SK-N-SH treated with all-trans-retinoic acid at 6 μM for 48 hours (cell line): ENCODE data around the gene MNAT1.

Source experiments
- ATAC-seq: fragments of 200-7000 bp; cut with Tn5 transposase; 3 replicates; pipeline ENCODE4 v1.9.1; 2020; ENCODE audit warnings: mild to moderate bottlenecking, moderate library complexity
- ARNTL ChIP-seq: fragments of 450-650 bp; formaldehyde crosslinking; IDR thresholded peaks from 2 replicates; pipeline ENCODE4 v1.5.0; 2020; ENCODE audit warnings: low read depth, mild to moderate bottlenecking, moderate library complexity, borderline replicate concordance
- BACH2 ChIP-seq: fragments of 250-450 bp; sonication (Bioruptor Pico); IDR thresholded peaks from 2 replicates; pipeline ENCODE4 v1.9.0; 2021; ENCODE audit warnings: mild to moderate bottlenecking, borderline replicate concordance
- GLIS3 ChIP-seq: fragments of 250-450 bp; sonication (Bioruptor Pico); IDR thresholded peaks from 2 replicates; pipeline ENCODE4 v1.5.0; 2020; ENCODE audit warnings: mild to moderate bottlenecking, moderate library complexity
- ISL1 ChIP-seq: fragments of 250-450 bp; sonication (Bioruptor Pico); IDR thresholded peaks from 2 replicates; pipeline ENCODE4 v2.1.2; 2022; ENCODE audit warnings: mild to moderate bottlenecking, moderate library complexity
- OSR1 ChIP-seq: fragments of 250-450 bp; sonication (Bioruptor Pico); IDR thresholded peaks from 2 replicates; pipeline ENCODE4 v1.8.0; 2022; ENCODE audit warnings: moderate library complexity, mild to moderate bottlenecking, inconsistent platforms
- PPARA ChIP-seq: fragments of 250-450 bp; sonication (Bioruptor Pico); IDR thresholded peaks from 2 replicates; pipeline ENCODE4 v1.5.0; 2020; ENCODE audit warnings: mild to moderate bottlenecking, borderline replicate concordance
- RARB ChIP-seq: fragments of 250-450 bp; sonication (Bioruptor Pico); IDR thresholded peaks from 2 replicates; pipeline ENCODE4 v1.8.0; 2021; ENCODE audit warnings: mild to moderate bottlenecking, moderate library complexity
- SNAI2 ChIP-seq: fragments of 250-450 bp; sonication (Bioruptor Pico); IDR thresholded peaks from 2 replicates; pipeline ENCODE4 v1.5.0; 2020; ENCODE audit warnings: mild to moderate bottlenecking, moderate library complexity
- TCF4 ChIP-seq: fragments of 250-450 bp; sonication (Bioruptor Pico); IDR thresholded peaks from 2 replicates; pipeline ENCODE4 v1.8.0; 2021; ENCODE audit warnings: mild to moderate bottlenecking, moderate library complexity, borderline replicate concordance
- TOX ChIP-seq: fragments of 250-450 bp; sonication (Bioruptor Pico); IDR thresholded peaks from 2 replicates; pipeline ENCODE4 v1.8.0; 2021; ENCODE audit warnings: mild to moderate bottlenecking, moderate library complexity, borderline replicate concordance
- ZC3H10 ChIP-seq: fragments of 250-450 bp; sonication (Bioruptor Pico); IDR thresholded peaks from 2 replicates; pipeline ENCODE4 v1.5.1; 2021; ENCODE audit warnings: mild to moderate bottlenecking, moderate library complexity
- ZFP3 ChIP-seq: fragments of 250-450 bp; sonication (Bioruptor Pico); IDR thresholded peaks from 2 replicates; pipeline ENCODE4 v1.5.0; 2020; ENCODE audit warnings: mild to moderate bottlenecking, moderate library complexity
- ZFP30 ChIP-seq: fragments of 450-650 bp; formaldehyde crosslinking; IDR thresholded peaks from 2 replicates; pipeline ENCODE4 v1.5.0; 2022; ENCODE audit warnings: mild to moderate bottlenecking, moderate library complexity
- ZNF565 ChIP-seq: fragments of 450-650 bp; formaldehyde crosslinking; conservative IDR thresholded peaks from 2 replicates; pipeline ENCODE4 v1.5.0; 2020; ENCODE audit warnings: low read depth, mild to moderate bottlenecking, moderate library complexity
- ZNF70 ChIP-seq: fragments of 450-650 bp; formaldehyde crosslinking; IDR thresholded peaks from 2 replicates; pipeline ENCODE4 v1.5.0; 2020; ENCODE audit warnings: mild to moderate bottlenecking, moderate library complexity
- ZNF8 ChIP-seq: fragments of 450-650 bp; formaldehyde crosslinking; IDR thresholded peaks from 2 replicates; pipeline ENCODE4 v1.5.0; 2020; ENCODE audit warnings: mild to moderate bottlenecking, moderate library complexity
- TF ChIP-seq, protein P1 (sequence below): fragments of 250-450 bp; sonication (Bioruptor Pico); IDR thresholded peaks from 2 replicates; pipeline ENCODE4 v1.5.1; 2020; ENCODE audit warnings: low read depth, mild to moderate bottlenecking, moderate library complexity
- TF ChIP-seq, protein P2 (sequence below): fragments of 250-450 bp; sonication (Bioruptor Pico); IDR thresholded peaks from 2 replicates; pipeline ENCODE4 v1.8.0; 2020; ENCODE audit warnings: mild to moderate bottlenecking, moderate library complexity, borderline replicate concordance
- TF ChIP-seq, protein P3 (sequence below): fragments of 250-450 bp; sonication (Bioruptor Pico); IDR thresholded peaks from 2 replicates; pipeline ENCODE4 v1.5.1; 2021; ENCODE audit warnings: mild to moderate bottlenecking, moderate library complexity
- TF ChIP-seq, protein P4 (sequence below): fragments of 250-450 bp; sonication (Bioruptor Pico); IDR thresholded peaks from 2 replicates; pipeline ENCODE4 v1.8.0; 2021; ENCODE audit warnings: low read depth, mild to moderate bottlenecking, moderate library complexity, borderline replicate concordance

The MNAT1 gene

DNA sequence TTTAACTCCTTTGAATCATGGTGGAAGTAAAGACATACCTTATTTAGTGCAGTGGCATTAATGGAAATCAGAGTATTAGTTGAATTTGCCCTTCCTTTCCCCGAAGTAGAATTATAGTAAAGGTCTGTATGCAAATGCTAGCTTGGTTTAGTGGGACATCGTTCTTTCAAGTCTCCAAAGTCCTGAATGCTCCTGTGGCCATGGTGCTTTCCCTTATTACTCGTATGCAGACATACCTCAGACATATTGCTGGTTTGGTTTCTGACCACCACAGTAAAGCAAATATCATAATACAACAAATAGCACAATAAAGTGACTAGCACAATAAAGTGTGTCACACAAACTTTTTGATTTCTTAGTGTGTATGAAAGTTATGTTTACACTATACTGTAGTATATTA, 52.3 kb downstream of the MNAT1 start:
- TF ChIP-seq ZNF8 (CRISPR knock-in tag) (no peak), BACH2 (CRISPR knock-in tag) (no peak), ARNTL (no peak), OSR1 (CRISPR knock-in tag) (no peak), ISL1 (no peak), PPARA (CRISPR knock-in tag) (no peak), ZFP30 (CRISPR knock-in tag) (no peak), SNAI2 (no peak), ZNF70 (CRISPR knock-in tag) (no peak), TCF4 (CRISPR knock-in tag) (no peak), ZNF565 (CRISPR knock-in tag) (no peak), TOX (CRISPR knock-in tag) (no peak), RARB (CRISPR knock-in tag) (no peak)
- TF ChIP-seq, protein P1, sequence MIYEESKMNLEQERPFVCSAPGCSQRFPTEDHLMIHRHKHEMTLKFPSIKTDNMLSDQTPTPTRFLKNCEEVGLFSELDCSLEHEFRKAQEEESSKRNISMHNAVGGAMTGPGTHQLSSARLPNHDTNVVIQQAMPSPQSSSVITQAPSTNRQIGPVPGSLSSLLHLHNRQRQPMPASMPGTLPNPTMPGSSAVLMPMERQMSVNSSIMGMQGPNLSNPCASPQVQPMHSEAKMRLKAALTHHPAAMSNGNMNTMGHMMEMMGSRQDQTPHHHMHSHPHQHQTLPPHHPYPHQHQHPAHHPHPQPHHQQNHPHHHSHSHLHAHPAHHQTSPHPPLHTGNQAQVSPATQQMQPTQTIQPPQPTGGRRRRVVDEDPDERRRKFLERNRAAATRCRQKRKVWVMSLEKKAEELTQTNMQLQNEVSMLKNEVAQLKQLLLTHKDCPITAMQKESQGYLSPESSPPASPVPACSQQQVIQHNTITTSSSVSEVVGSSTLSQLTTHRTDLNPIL: no peak
- TF ChIP-seq, protein P2, sequence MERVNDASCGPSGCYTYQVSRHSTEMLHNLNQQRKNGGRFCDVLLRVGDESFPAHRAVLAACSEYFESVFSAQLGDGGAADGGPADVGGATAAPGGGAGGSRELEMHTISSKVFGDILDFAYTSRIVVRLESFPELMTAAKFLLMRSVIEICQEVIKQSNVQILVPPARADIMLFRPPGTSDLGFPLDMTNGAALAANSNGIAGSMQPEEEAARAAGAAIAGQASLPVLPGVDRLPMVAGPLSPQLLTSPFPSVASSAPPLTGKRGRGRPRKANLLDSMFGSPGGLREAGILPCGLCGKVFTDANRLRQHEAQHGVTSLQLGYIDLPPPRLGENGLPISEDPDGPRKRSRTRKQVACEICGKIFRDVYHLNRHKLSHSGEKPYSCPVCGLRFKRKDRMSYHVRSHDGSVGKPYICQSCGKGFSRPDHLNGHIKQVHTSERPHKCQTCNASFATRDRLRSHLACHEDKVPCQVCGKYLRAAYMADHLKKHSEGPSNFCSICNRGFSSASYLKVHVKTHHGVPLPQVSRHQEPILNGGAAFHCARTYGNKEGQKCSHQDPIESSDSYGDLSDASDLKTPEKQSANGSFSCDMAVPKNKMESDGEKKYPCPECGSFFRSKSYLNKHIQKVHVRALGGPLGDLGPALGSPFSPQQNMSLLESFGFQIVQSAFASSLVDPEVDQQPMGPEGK (CRISPR knock-in tag): no peak
- TF ChIP-seq, all 23 proteins: peak for 0
- no peak for ATAC-seq

DNA sequence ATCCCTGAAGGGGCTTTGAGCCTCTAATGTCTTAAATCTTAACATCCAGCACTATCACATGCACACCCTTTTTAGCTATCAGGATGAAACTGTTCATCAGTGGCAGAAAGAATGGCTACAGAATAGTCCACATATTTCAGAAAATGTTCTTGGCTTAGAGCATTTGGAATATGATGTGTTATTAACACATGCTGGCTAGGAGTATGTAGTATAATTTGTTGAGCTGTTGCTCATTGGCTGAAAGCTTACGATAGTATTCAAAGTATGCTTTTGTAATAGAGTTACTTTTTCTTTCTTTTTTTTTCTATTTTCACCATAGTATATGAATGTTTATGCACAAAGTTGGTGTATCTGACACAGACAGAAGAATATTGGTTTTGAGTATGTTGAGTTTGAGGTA, 55.1 kb downstream of the MNAT1 start:
- TF ChIP-seq ZFP30 (CRISPR knock-in tag): no peak
- no peak for TF ChIP-seq TOX (CRISPR knock-in tag)
- TF ChIP-seq ARNTL: no peak
- no peak for TF ChIP-seq GLIS3 (CRISPR knock-in tag)
- TF ChIP-seq, protein P3, sequence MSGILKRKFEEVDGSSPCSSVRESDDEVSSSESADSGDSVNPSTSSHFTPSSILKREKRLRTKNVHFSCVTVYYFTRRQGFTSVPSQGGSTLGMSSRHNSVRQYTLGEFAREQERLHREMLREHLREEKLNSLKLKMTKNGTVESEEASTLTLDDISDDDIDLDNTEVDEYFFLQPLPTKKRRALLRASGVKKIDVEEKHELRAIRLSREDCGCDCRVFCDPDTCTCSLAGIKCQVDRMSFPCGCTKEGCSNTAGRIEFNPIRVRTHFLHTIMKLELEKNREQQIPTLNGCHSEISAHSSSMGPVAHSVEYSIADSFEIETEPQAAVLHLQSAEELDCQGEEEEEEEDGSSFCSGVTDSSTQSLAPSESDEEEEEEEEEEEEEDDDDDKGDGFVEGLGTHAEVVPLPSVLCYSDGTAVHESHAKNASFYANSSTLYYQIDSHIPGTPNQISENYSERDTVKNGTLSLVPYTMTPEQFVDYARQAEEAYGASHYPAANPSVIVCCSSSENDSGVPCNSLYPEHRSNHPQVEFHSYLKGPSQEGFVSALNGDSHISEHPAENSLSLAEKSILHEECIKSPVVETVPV (CRISPR knock-in tag): no peak
- no peak for TF ChIP-seq ZNF8 (CRISPR knock-in tag)
- TF ChIP-seq, protein P1: no peak
- no peak for TF ChIP-seq RARB (CRISPR knock-in tag)
- TF ChIP-seq OSR1 (CRISPR knock-in tag): no peak
- TF ChIP-seq ZC3H10 (CRISPR knock-in tag): no peak
- no peak for TF ChIP-seq ZNF565 (CRISPR knock-in tag)
- TF ChIP-seq ZNF70 (CRISPR knock-in tag): no peak
- TF ChIP-seq, protein P4, sequence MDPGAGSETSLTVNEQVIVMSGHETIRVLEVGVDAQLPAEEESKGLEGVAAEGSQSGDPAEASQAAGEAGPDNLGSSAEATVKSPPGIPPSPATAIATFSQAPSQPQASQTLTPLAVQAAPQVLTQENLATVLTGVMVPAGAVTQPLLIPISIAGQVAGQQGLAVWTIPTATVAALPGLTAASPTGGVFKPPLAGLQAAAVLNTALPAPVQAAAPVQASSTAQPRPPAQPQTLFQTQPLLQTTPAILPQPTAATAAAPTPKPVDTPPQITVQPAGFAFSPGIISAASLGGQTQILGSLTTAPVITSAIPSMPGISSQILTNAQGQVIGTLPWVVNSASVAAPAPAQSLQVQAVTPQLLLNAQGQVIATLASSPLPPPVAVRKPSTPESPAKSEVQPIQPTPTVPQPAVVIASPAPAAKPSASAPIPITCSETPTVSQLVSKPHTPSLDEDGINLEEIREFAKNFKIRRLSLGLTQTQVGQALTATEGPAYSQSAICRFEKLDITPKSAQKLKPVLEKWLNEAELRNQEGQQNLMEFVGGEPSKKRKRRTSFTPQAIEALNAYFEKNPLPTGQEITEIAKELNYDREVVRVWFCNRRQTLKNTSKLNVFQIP (CRISPR knock-in tag): no peak
- TF ChIP-seq ZFP3 (CRISPR knock-in tag): no peak
- TF ChIP-seq, protein P2 (CRISPR knock-in tag): no peak
- no peak for TF ChIP-seq SNAI2
- ATAC-seq: no peak

DNA sequence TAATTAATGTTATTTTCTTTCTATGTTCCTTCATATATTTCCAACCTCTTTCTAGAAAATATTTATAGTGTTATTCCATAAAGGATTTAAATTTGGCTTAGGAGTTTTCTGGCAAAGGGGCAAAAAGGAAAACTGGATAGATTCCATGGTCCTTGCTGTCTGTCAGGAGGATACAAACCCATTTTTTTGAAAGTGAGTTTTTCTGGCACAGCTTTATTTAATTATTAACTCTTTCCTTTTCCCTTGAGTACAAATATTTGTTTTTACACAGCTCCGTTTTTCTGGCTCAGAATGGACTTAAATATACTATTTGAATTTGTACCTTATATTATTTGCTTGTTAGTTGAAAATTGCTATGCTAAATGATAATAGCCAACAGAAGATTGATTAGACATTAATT, 56.3 kb downstream of the MNAT1 start:
- no peak for ATAC-seq
- TF ChIP-seq, protein P4 (CRISPR knock-in tag): no peak
- TF ChIP-seq ZNF8 (CRISPR knock-in tag): no peak
- TF ChIP-seq, protein P1: no peak
- TF ChIP-seq ISL1: no peak
- no peak for TF ChIP-seq GLIS3 (CRISPR knock-in tag)
- TF ChIP-seq TOX (CRISPR knock-in tag): no peak
